ENCODE results near the gene SLC38A6. TPM values are rescaled to one million over a fixed set of nuclear protein-coding genes. Genes with fewer than 3 reads are reported as not detected.

The SLC38A6 gene
- total and polyA plus RNA-seq, 2 donors from 2014 or later: 16.6 to 21.9 TPM

GRCh38 chr14:60951776-60952435 lies 29.1 kb upstream of the SLC38A6 start:
- TF ChIP-seq CTCF (IDR thresholded peaks at IDR 0.05; ENCODE audit: borderline replicate concordance, extremely low read depth, insufficient read depth): no peak
- intact Hi-C loops (cut with DNase I): no loop called here
- peaks cover 0 to 14% (median 0%) of the 10 kb centered on the region in 3 donors for H3K9me3 ChIP-seq (ENCODE audit: control insufficient read depth in 2 of 3, insufficient read depth in 1 of 3, low read length in 3 of 3)
- H3K27ac ChIP-seq (ENCODE audit: low read depth in 2 of 2, low read length in 2 of 2): no peak overlapping the region
- no peak for DNase-seq
- H3K36me3 ChIP-seq (ENCODE audit: control insufficient read depth in 2 of 3, insufficient read depth in 3 of 3, low read length in 3 of 3): no peaks in the 10 kb centered on the region
- FAIRE-seq: no peak
- H3K9ac ChIP-seq (ENCODE audit: low read length in 3 of 3): no peak overlapping the region
- no peaks in the 10 kb centered on the region for H3K27me3 ChIP-seq (ENCODE audit: control insufficient read depth, insufficient read depth, low read length)
- no peak overlapping the region for H3K4me3 ChIP-seq (ENCODE audit: low read length in 3 of 3)
- H3K4me1 ChIP-seq (ENCODE audit: control insufficient read depth in 2 of 3, insufficient read depth in 2 of 3, low read depth in 1 of 3, low read length in 3 of 3): peaks cover 0 to 6% (median 0%) of the 10 kb centered on the region in 3 donors

GRCh38 chr14:60956202-60956601 lies 24.8 kb upstream of the SLC38A6 start:
- H3K27me3 ChIP-seq (ENCODE audit: control insufficient read depth, insufficient read depth, low read length): no peaks in the 10 kb centered on the region
- no peak for TF ChIP-seq CTCF (IDR thresholded peaks at IDR 0.05; ENCODE audit: borderline replicate concordance, extremely low read depth, insufficient read depth)
- no peak overlapping the region for H3K4me3 ChIP-seq (ENCODE audit: low read length in 3 of 3)
- no peak overlapping the region for H3K27ac ChIP-seq (ENCODE audit: low read depth in 2 of 2, low read length in 2 of 2)
- peaks cover 0 to 27% (median 5%) of the 10 kb centered on the region in 3 donors for H3K9me3 ChIP-seq (ENCODE audit: control insufficient read depth in 2 of 3, insufficient read depth in 1 of 3, low read length in 3 of 3)
- no peak overlapping the region for H3K9ac ChIP-seq (ENCODE audit: low read length in 3 of 3)
- no peaks in the 10 kb centered on the region for H3K4me1 ChIP-seq (ENCODE audit: control insufficient read depth in 2 of 3, insufficient read depth in 2 of 3, low read depth in 1 of 3, low read length in 3 of 3)
- no peaks in the 10 kb centered on the region for H3K36me3 ChIP-seq (ENCODE audit: control insufficient read depth in 2 of 3, insufficient read depth in 3 of 3, low read length in 3 of 3)
- DNase-seq: no peak
- intact Hi-C loops (cut with DNase I): no loop called here
- FAIRE-seq: no peak

- intact Hi-C loops (cut with DNase I): no loop called here
- H3K27ac ChIP-seq (ENCODE audit: low read depth in 2 of 2, low read length in 2 of 2): no peak overlapping the region
- no peaks in the 10 kb centered on the region for H3K27me3 ChIP-seq (ENCODE audit: control insufficient read depth, insufficient read depth, low read length)
- FAIRE-seq (no peak), DNase-seq (no peak)
- H3K9me3 ChIP-seq (ENCODE audit: control insufficient read depth in 2 of 3, insufficient read depth in 1 of 3, low read length in 3 of 3): peaks cover 0 to 27% (median 5%) of the 10 kb centered on the region in 3 donors
- TF ChIP-seq CTCF (IDR thresholded peaks at IDR 0.05; ENCODE audit: borderline replicate concordance, extremely low read depth, insufficient read depth): no peak
- no peak overlapping the region for H3K9ac ChIP-seq (ENCODE audit: low read length in 3 of 3)
- no peaks in the 10 kb centered on the region for H3K4me1 ChIP-seq (ENCODE audit: control insufficient read depth in 2 of 3, insufficient read depth in 2 of 3, low read depth in 1 of 3, low read length in 3 of 3)
- no peaks in the 10 kb centered on the region for H3K36me3 ChIP-seq (ENCODE audit: control insufficient read depth in 2 of 3, insufficient read depth in 3 of 3, low read length in 3 of 3)
- H3K4me3 ChIP-seq (ENCODE audit: low read length in 3 of 3): no peak overlapping the region
These were observed 24.4 kb upstream of the SLC38A6 start for GRCh38 chr14:60956632-60957031.
